Uterus (tissue), 2 donors: ENCODE data around the gene BAK1.

Experiments used
- POLR2A ChIP-seq, 2 donors: fragments of 450-650 bp; IDR thresholded peaks; one replicate each; pipeline ENCODE4 v1.6.1; 2016; ENCODE audit warnings: antibody characterized with exemption in 2 of 2, mild to moderate bottlenecking in 1 of 2, moderate library complexity in 1 of 2
- TF ChIP-seq, protein P1 (sequence below), 4 experiments: fragments of 200-600 bp in 2 of 4; fragments of 450-650 bp in 2 of 4; sonication (generic) in 2 of 4; IDR thresholded peaks; one replicate each; pipeline ENCODE4 v1.5.1; 2016 to 2019; ENCODE audit warnings: antibody characterized with exemption in 4 of 4, mild to moderate bottlenecking in 2 of 4, moderate library complexity in 1 of 4

DNA sequence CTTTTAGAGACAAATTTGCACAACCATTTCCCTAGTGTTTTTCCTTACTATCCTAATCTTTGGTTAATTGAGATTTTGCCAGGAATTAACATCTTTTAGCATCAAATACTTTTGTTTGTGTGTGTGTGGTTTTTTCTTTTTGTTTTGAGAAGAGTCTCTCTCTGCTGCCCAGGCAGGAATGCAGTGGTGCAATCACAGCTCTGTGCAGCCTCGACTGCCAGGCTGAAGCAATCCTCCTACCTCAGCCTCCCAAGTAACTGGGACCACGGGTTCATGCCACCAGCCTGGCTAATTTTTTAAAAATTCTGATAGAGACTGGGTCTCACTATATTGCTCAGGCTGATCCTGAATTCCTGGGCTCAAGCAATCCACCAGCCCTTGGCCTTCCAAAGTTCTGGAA is 28.5 kb downstream of the BAK1 start:
- TF ChIP-seq, protein P1, sequence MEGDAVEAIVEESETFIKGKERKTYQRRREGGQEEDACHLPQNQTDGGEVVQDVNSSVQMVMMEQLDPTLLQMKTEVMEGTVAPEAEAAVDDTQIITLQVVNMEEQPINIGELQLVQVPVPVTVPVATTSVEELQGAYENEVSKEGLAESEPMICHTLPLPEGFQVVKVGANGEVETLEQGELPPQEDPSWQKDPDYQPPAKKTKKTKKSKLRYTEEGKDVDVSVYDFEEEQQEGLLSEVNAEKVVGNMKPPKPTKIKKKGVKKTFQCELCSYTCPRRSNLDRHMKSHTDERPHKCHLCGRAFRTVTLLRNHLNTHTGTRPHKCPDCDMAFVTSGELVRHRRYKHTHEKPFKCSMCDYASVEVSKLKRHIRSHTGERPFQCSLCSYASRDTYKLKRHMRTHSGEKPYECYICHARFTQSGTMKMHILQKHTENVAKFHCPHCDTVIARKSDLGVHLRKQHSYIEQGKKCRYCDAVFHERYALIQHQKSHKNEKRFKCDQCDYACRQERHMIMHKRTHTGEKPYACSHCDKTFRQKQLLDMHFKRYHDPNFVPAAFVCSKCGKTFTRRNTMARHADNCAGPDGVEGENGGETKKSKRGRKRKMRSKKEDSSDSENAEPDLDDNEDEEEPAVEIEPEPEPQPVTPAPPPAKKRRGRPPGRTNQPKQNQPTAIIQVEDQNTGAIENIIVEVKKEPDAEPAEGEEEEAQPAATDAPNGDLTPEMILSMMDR (IDR thresholded peaks at IDR 0.05): no peak
- no peak for TF ChIP-seq POLR2A (IDR thresholded peaks at IDR 0.05)
